K562 (cell line): ENCODE results near the gene CARMIL3. TPM values are rescaled to one million over a fixed set of nuclear protein-coding genes. Genes with fewer than 3 reads are reported as not detected.

Experiments
- ATAC-seq: fragments of 200-7000 bp; cut with Tn5 transposase; 3 replicates; pipeline ENCODE4 v1.9.1; 2020; ENCODE audit warnings: moderate library complexity
- BruUV-seq: library from RNA; stranded (reverse); fragments of 400-500 nt; replicated peaks from 2 replicates; lab custom pipeline; 2021; lab: Mats Ljungman, UMichigan
- CTCF ChIA-PET: fragments of 300-600 bp; formaldehyde crosslinking; extraction: SDS; loops from one replicate; lab custom pipeline; 2021; ENCODE audit warnings: low intra/inter-chr PET ratio; lab: Yijun Ruan, JAX
- POLR2A ChIA-PET: fragments of 300-600, 350-650 bp; sonication (Branson Sonifier 250); formaldehyde crosslinking; extraction: SDS; loops from one replicate; lab custom pipeline; 2021; ENCODE audit warnings: antibody characterized with exemption, inconsistent platforms; lab: Yijun Ruan, JAX
- DNase-seq, 4 experiments: peaks; one replicate each; pipeline versions ENCODE4 v3.0.0 to v3.0.0-alpha.2; 2011 to 2018; ENCODE audit warnings: low spot score in 3 of 4, mixed read lengths in 3 of 4; ENCODE audit errors: extremely low read depth in 1 of 4
- FAIRE-seq: peaks from 2 replicates; lab custom pipeline; 2011; peaks lifted over from hg19 to GRCh38; lab: Jason Lieb, UNC
- H2AFZ ChIP-seq: 2 replicates; pipeline ENCODE4 v1.6.0; 2011; ENCODE audit warnings: low read depth, low read length, control low read depth, inconsistent platforms
- H3K27ac ChIP-seq: fragments of 200-600 bp; 3 replicates; pipeline ENCODE4 v1.8.0; 2011; ENCODE audit warnings: low read depth, mild to moderate bottlenecking, control low read depth, inconsistent platforms, low read length, moderate library complexity, mixed read lengths; ENCODE audit errors: extremely low read depth
- H3K27me3 ChIP-seq, 2 experiments: fragments of 300-600 bp in 1 of 2; 2 replicates in 1 of 2; 3 replicates in 1 of 2; pipeline versions ENCODE4 v1.6.0 to v1.8.0; 2011; ENCODE audit warnings: inconsistent platforms in 2 of 2, low read length in 2 of 2, mild to moderate bottlenecking in 1 of 2, mixed read lengths in 1 of 2, moderate library complexity in 1 of 2; ENCODE audit not compliant: control insufficient read depth in 2 of 2, insufficient read depth in 2 of 2
- H3K36me3 ChIP-seq: fragments of 300-600 bp; 3 replicates; pipeline ENCODE4 v1.8.0; 2011; ENCODE audit warnings: mild to moderate bottlenecking, low read length, inconsistent platforms; ENCODE audit not compliant: control insufficient read depth, insufficient read depth
- H3K4me1 ChIP-seq, 2 experiments: fragments of 200-600 bp in 1 of 2; replicated peaks in 1 of 2; 2 replicates in 1 of 2; 3 replicates in 1 of 2; pipeline versions ENCODE4 v1.5.1 to v1.8.0; 2011; ENCODE audit warnings: inconsistent platforms in 2 of 2, low read length in 2 of 2, mild to moderate bottlenecking in 1 of 2, mixed read lengths in 1 of 2, moderate library complexity in 1 of 2; ENCODE audit not compliant: control insufficient read depth in 2 of 2, insufficient read depth in 2 of 2
- H3K4me2 ChIP-seq: 2 replicates; pipeline ENCODE4 v1.6.1; 2011; ENCODE audit warnings: low read length, control low read depth, inconsistent platforms, mixed read lengths; ENCODE audit not compliant: insufficient read depth
- H3K4me3 ChIP-seq: fragments of 200-600 bp; sonication (generic), shearing (Covaris generic); 2 replicates; pipeline ENCODE4 v1.5.1; 2016; ENCODE audit warnings: control low read depth, inconsistent platforms
- H3K79me2 ChIP-seq: fragments of 200-600 bp; 3 replicates; pipeline ENCODE4 v1.8.0; 2011; ENCODE audit warnings: low read length, inconsistent platforms; ENCODE audit not compliant: control insufficient read depth, insufficient read depth
- H3K9ac ChIP-seq, 2 experiments: 2 replicates each; pipeline versions ENCODE4 v1.6.0 to v1.6.1; 2011; ENCODE audit warnings: low read depth in 2 of 2, low read length in 2 of 2, control low read depth in 1 of 2, inconsistent platforms in 1 of 2, mild to moderate bottlenecking in 1 of 2, mixed read lengths in 1 of 2; ENCODE audit not compliant: insufficient read depth in 1 of 2
- H3K9me1 ChIP-seq: one replicate; pipeline ENCODE4 v1.6.0; 2011; ENCODE audit warnings: inconsistent platforms, mild to moderate bottlenecking, low read length, moderate library complexity; ENCODE audit not compliant: control insufficient read depth, insufficient read depth
- H3K9me3 ChIP-seq: replicated peaks from 2 replicates; pipeline ENCODE4 v1.5.1; 2011; ENCODE audit warnings: low read depth, low read length, inconsistent platforms; ENCODE audit not compliant: control insufficient read depth, insufficient read depth
- H4K20me1 ChIP-seq: replicated peaks from 2 replicates; pipeline ENCODE4 v1.6.1; 2011; ENCODE audit warnings: low read length, inconsistent platforms, mixed read lengths; ENCODE audit not compliant: control insufficient read depth, insufficient read depth
- DIDO1 ChIP-seq: fragments of 450-650 bp; IDR thresholded peaks from 2 replicates; pipeline ENCODE4 v1.6.1; 2016; ENCODE audit warnings: low read depth, missing biosample characterization, missing genetic modification characterization
- GABPA ChIP-seq: fragments of 200-800 bp; sonication (Bioruptor generic); conservative IDR thresholded peaks from 2 replicates; pipeline ENCODE4 v1.6.1; 2016; ENCODE audit warnings: low read depth, missing genetic modification characterization, missing compliant biosample characterization
- HNRNPH1 ChIP-seq: fragments of 200-400 bp; formaldehyde crosslinking; optimal IDR thresholded peaks from 2 replicates; pipeline ENCODE3; 2017; ENCODE audit warnings: low read depth, mild to moderate bottlenecking, low read length, moderate library complexity
- MBD2 ChIP-seq: sonication (generic); IDR thresholded peaks from 2 replicates; pipeline ENCODE4 v1.6.1; 2016; ENCODE audit warnings: low read depth, borderline replicate concordance
- NFIC ChIP-seq: fragments of 450-650 bp; IDR thresholded peaks from 2 replicates; pipeline ENCODE4 v1.6.1; 2017; ENCODE audit warnings: mild to moderate bottlenecking, inconsistent platforms
- NFYB ChIP-seq: IDR thresholded peaks from 2 replicates; pipeline ENCODE4 v1.6.1; 2011; ENCODE audit warnings: mild to moderate bottlenecking, moderate library complexity; ENCODE audit not compliant: insufficient read length; ENCODE audit errors: extremely low read depth
- SMAD2 ChIP-seq: fragments of 150-350 bp; IDR thresholded peaks from 2 replicates; pipeline ENCODE4 v1.6.1; 2014; ENCODE audit warnings: low read depth, mild to moderate bottlenecking, low read length
- WGBS: fragments of 100-300 bp; shearing (Covaris generic); methylation state at CpG from one replicate; pipeline ENCODE4 v1.1.6; 2016; ENCODE audit warnings: low coverage, mixed read lengths; ENCODE audit not compliant: insufficient coverage; ENCODE audit errors: missing lambda C conversion rate; 5-methylcytosine and 5-hydroxymethylcytosine counted together
- in situ Hi-C: fragments of 300-500 bp; cut with MboI; formaldehyde crosslinking; loops from 4 replicates; pipeline ENCODE4 v1.15.0; 2018; ENCODE audit warnings: inconsistent platforms, mixed read lengths
- intact Hi-C: fragments of 100-400 bp; cut with micrococcal nuclease; formaldehyde crosslinking; loops from 2 replicates; pipeline ENCODE4 v1.14.2; 2022
- polyA plus RNA-seq, 8 experiments: library from polyadenylated mRNA; depleted of rRNA in 4 of 8; stranded (reverse) in 5 of 8; unstranded in 3 of 8; fragments of >200 nt; fragmentation: Nextera tagmentation in 2 of 8; fragmentation: Illumina TruSeq in 1 of 8; extraction: Ambion mirVana in 2 of 8; extraction: Trizol in 1 of 8; gene quantifications; 2 replicates each; pipeline versions ENCODE4 v1.2.1 to v1.2.3, GENCODE V29; 2011 to 2014; ENCODE audit warnings: inconsistent platforms in 1 of 8, missing spikeins in 1 of 8
- total RNA-seq, 7 experiments: library from RNA; depleted of rRNA in 6 of 7; stranded (reverse); fragments of >200 nt in 6 of 7; fragmentation: Illumina TruSeq in 2 of 7; extraction: Trizol in 2 of 7; gene quantifications; 2 replicates each; pipeline versions ENCODE4 v1.2.1 to v1.2.3, GENCODE V29; 2011 to 2021; ENCODE audit warnings: low replicate concordance in 1 of 7
- TF ChIP-seq, protein P1 (sequence below): fragments of 200-800 bp; sonication (Bioruptor generic); IDR thresholded peaks from 2 replicates; pipeline ENCODE4 v1.6.1; 2016; ENCODE audit warnings: missing genetic modification characterization, missing compliant biosample characterization

The CARMIL3 gene
- total and polyA plus RNA-seq, 9 of the 15 experiments (the other 6 are each of a cell fraction or from before 2014, with no cell fraction given) = 0.01 to 0.11 (median 0.05) TPM; not detected in 5

DNA sequence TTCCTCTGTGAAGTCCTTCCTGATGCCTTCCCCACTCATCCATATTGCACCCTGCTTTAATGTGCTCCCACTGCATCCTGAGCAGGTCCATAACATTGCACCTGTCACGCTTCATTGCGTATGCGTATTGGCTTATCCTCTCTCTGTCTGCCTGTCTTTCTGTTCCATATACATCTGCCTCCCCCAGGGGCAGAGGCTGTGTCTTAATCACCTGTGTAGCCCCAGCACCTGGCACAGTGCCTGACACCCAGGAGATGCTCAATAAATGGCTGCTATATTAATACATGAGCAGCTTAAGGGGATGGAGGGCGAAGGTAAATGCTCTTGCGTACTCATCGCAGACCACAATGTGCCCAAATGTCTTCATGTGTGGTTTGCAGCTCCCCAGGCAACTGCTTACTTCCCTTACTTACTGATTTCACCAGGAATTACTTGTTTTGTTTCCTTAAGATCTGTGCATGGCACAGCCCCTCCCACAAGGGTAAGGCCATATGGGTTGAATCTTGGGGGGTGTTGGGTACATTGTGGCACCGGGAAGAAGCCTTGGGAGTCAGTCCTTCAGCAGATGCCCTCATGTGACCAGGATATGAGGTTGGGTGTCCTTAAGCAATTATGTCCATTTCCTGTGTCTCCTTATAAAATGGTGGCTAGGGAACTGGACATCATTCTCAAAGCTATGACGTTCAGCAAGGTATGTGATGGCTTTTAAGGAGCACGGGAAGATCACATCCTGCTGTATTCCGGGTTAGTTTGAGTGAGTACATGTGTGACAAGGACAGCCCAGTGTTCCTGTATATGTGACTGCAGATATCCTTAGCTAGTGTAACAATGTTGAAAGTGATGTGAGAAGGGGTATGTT is 18.7 kb downstream of the CARMIL3 start:
- intact Hi-C loops = no loop called here
- Histone ChIP-seq H3K4me1 (peaks cover 0 to 4% of the 10 kb centered on the region in 2 experiments; a peak in 2 of 5 replicates), H3K9ac (no peak overlapping the region), H3K79me2 (no peaks in the 10 kb centered on the region), H3K4me2 (no peak overlapping the region), H3K9me3 (no peaks in the 10 kb centered on the region), H3K27ac (no peak overlapping the region), H4K20me1 (no peaks in the 10 kb centered on the region), H3K27me3 (peaks cover 0 to 51% of the 10 kb centered on the region in 2 experiments; a peak in 3 of 5 replicates), H2AFZ (no peak overlapping the region), H3K36me3 (no peaks in the 10 kb centered on the region), H3K4me3 (no peak overlapping the region), H3K9me1 (no peaks in the 10 kb centered on the region)
- no peak for FAIRE-seq
- ChIA-PET POLR2A (interaction anchor here (0.9 to 1.1 kb wide), 3 partner anchors 10 to 12 kb away, joined by 3 to 5 read pairs (median 4); no protein-coding TSS in a partner anchor), CTCF (no interaction called here)
- no TSS peak for BruUV-seq
- TF ChIP-seq NFIC (no peak), GABPA (tag) (no peak), DIDO1 (tag) (no peak)
- 1% methylated on average over 10 of the region's 10 CpGs for WGBS
- ATAC-seq = no peak
- DNase-seq = no peak
- in situ Hi-C loops = no loop called here

DNA sequence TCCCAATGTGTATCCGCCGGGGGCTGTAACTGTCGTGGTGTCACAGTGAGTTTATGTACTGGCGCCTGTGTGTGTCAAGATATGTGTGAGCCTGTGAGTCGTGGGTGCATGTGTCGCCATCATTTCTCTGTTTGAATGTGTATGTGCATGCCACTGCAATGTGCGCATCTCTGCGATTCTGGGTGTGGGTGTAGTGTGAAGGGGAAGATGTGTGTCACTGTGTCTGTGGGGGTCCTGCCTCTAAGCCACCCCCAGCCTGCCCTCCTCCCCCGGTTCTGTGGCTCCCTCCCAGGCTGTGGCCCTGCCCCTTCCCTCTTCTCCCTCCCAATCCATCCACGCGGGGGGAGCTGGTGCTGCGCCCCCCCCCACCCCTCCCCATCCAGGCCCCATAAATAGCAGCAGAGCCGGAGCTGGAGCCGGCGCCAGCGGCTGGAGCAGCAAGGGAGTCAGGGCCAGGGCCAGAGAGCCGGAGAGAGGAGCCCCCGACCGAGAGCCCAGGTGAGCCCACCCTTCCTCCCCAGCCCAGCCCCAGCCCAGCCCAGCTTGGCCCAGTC is 19.4 kb downstream of the CARMIL3 start, which contains the start of gene CPNE6:
Gene CPNE6 (plus strand): TSS at position 419 of the 554 bp plus-strand sequence. CDS start 1,375 bp downstream, outside the sequence.
- no peak within 1 kb of the TSS for H3K4me3 ChIP-seq
- ChIA-PET POLR2A (interaction anchor here (1.0 kb wide), 1 partner anchor 10 kb away, joined by 3 read pairs; no protein-coding TSS in a partner anchor), CTCF (no interaction called here)
- H4K20me1 ChIP-seq = no peaks in the 10 kb centered on the region
- no peak within 1 kb of the TSS for H3K27ac ChIP-seq
- DNase-seq (no peak), ATAC-seq (no peak), FAIRE-seq (no peak)
- H3K36me3 ChIP-seq = no peaks in the 10 kb centered on the region
- 15% methylated on average over 8 of the region's 19 CpGs for WGBS
- no peak within 1 kb of the TSS for H2AFZ ChIP-seq
- H3K4me2 ChIP-seq = no peak within 1 kb of the TSS
- peaks cover 0 to 7% of the 10 kb centered on the region in 2 experiments; a peak in 2 of 5 replicates for H3K4me1 ChIP-seq
- intact Hi-C loops (no loop called here), in situ Hi-C loops (no loop called here)
- no peaks in the 10 kb centered on the region for H3K79me2 ChIP-seq
- H3K9me1 ChIP-seq = no peaks in the 10 kb centered on the region
- no peak within 1 kb of the TSS for H3K9ac ChIP-seq
- no TSS peak for BruUV-seq
- H3K27me3 ChIP-seq = peaks cover 0 to 51% of the 10 kb centered on the region in 2 experiments; a peak in 3 of 5 replicates
- H3K9me3 ChIP-seq = no peaks in the 10 kb centered on the region
- TF ChIP-seq NFYB (no peak), SMAD2 (no peak), MBD2 (no peak), HNRNPH1 (no peak)
- TF ChIP-seq, protein P1, sequence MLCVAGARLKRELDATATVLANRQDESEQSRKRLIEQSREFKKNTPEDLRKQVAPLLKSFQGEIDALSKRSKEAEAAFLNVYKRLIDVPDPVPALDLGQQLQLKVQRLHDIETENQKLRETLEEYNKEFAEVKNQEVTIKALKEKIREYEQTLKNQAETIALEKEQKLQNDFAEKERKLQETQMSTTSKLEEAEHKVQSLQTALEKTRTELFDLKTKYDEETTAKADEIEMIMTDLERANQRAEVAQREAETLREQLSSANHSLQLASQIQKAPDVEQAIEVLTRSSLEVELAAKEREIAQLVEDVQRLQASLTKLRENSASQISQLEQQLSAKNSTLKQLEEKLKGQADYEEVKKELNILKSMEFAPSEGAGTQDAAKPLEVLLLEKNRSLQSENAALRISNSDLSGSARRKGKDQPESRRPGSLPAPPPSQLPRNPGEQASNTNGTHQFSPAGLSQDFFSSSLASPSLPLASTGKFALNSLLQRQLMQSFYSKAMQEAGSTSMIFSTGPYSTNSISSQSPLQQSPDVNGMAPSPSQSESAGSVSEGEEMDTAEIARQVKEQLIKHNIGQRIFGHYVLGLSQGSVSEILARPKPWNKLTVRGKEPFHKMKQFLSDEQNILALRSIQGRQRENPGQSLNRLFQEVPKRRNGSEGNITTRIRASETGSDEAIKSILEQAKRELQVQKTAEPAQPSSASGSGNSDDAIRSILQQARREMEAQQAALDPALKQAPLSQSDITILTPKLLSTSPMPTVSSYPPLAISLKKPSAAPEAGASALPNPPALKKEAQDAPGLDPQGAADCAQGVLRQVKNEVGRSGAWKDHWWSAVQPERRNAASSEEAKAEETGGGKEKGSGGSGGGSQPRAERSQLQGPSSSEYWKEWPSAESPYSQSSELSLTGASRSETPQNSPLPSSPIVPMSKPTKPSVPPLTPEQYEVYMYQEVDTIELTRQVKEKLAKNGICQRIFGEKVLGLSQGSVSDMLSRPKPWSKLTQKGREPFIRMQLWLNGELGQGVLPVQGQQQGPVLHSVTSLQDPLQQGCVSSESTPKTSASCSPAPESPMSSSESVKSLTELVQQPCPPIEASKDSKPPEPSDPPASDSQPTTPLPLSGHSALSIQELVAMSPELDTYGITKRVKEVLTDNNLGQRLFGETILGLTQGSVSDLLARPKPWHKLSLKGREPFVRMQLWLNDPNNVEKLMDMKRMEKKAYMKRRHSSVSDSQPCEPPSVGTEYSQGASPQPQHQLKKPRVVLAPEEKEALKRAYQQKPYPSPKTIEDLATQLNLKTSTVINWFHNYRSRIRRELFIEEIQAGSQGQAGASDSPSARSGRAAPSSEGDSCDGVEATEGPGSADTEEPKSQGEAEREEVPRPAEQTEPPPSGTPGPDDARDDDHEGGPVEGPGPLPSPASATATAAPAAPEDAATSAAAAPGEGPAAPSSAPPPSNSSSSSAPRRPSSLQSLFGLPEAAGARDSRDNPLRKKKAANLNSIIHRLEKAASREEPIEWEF (CRISPR knock-in tag) = no peak
